ENCODE data around the gene TMEM163. TPM values are rescaled to one million over a fixed set of nuclear protein-coding genes. Genes with fewer than 3 reads are reported as not detected.

The TMEM163 gene
- total and polyA plus RNA-seq, 2 donors (not counting 3 experiments of a cell fraction or from before 2014, with no cell fraction given), result 1.0 to 2.8 TPM

DNA sequence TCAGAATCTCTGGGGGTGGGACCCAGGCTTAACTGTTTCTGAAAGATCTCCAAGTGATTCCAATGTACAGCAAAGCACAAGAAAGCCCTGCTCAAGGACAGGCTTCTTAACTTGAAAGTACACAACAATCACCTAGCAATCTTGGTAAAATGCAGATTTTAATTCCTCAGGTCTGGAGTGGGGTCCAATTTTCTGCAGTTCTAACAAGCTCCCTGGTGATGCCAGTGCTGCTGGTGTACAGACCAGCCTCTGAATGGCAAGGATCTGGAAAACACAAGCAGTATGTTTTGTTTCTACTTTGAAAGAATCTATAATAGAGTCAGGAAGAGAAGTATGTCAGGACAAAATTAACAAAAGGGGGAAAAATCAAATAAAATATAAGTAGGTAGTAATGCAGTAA is 7.8 kb upstream of the TMEM163 start:
- H2AFZ ChIP-seq (ENCODE audit: low read depth, low read length), result no peak overlapping the region
- no peaks in the 10 kb centered on the region for H3K79me2 ChIP-seq (ENCODE audit: control insufficient read depth, insufficient read depth, low read length)
- POLR2A ChIA-PET, result no interaction called here
- CTCF ChIA-PET, result no interaction called here
- H3K9me3 ChIP-seq (replicated peaks; ENCODE audit: control insufficient read depth, insufficient read depth, low read length), result no peaks in the 10 kb centered on the region
- no peak overlapping the region for H3K4me3 ChIP-seq (replicated peaks in 1 of 3; ENCODE audit: insufficient read depth in 1 of 3, low read depth in 1 of 3, low read length in 3 of 3)
- intact Hi-C loops (cut with micrococcal nuclease), result no loop called here
- no peak overlapping the region for H3K9ac ChIP-seq (replicated peaks; ENCODE audit: extremely low read depth, insufficient read depth, low read length)
- H3K36me3 ChIP-seq (ENCODE audit: control insufficient read depth in 2 of 2, extremely low read depth in 1 of 2, insufficient read depth in 2 of 2, low read length in 2 of 2), result no peaks in the 10 kb centered on the region
- BruUV-seq (replicated peaks), result no TSS peak
- no peak overlapping the region for H3K27ac ChIP-seq (ENCODE audit: insufficient read depth, low read depth, low read length)
- H3K27me3 ChIP-seq (ENCODE audit: control insufficient read depth in 2 of 2, insufficient read depth in 2 of 2, low read length in 2 of 2), result peaks cover 5 to 22% of the 10 kb centered on the region in 2 experiments
- DNase-seq (ENCODE audit: low read depth, low spot score), result no peak
- dilution Hi-C loops (cut with MboI; ENCODE audit: extremely low pct_ligation_motif_present, low sequenced_read_pairs), result no loop called here
- no peaks in the 10 kb centered on the region for H4K20me1 ChIP-seq (replicated peaks; ENCODE audit: control insufficient read depth, extremely low read depth, insufficient read depth, low read length)
- H3K4me2 ChIP-seq (ENCODE audit: insufficient read depth, low read length), result no peak overlapping the region
- FAIRE-seq, result no peak
- H3K9me1 ChIP-seq (replicated peaks; ENCODE audit: control insufficient read depth, extremely low read depth, insufficient read depth, low read length), result no peaks in the 10 kb centered on the region
- peaks cover 4% of the 10 kb centered on the region for H3K4me1 ChIP-seq (ENCODE audit: control insufficient read depth, extremely low read depth, insufficient read depth, low read length)
- no peak for TF ChIP-seq GATA2 (IDR thresholded peaks at IDR 0.05; ENCODE audit: insufficient read depth, insufficient read length, low read depth, low read length)
- no peak for TF ChIP-seq POLR2A (IDR thresholded peaks at IDR 0.05; ENCODE audit: low read depth, low read length)
- no peak for TF ChIP-seq MYC (IDR thresholded peaks at IDR 0.05; ENCODE audit: low read depth, low read length)
- no peak for TF ChIP-seq FOS (IDR thresholded peaks at IDR 0.05; ENCODE audit: borderline replicate concordance, insufficient read depth, low read length)
- TF ChIP-seq EZH2 (IDR thresholded peaks at IDR 0.05; ENCODE audit: borderline replicate concordance, low read depth, low read length, severe bottlenecking), result no peak
- TF ChIP-seq, protein P1, sequence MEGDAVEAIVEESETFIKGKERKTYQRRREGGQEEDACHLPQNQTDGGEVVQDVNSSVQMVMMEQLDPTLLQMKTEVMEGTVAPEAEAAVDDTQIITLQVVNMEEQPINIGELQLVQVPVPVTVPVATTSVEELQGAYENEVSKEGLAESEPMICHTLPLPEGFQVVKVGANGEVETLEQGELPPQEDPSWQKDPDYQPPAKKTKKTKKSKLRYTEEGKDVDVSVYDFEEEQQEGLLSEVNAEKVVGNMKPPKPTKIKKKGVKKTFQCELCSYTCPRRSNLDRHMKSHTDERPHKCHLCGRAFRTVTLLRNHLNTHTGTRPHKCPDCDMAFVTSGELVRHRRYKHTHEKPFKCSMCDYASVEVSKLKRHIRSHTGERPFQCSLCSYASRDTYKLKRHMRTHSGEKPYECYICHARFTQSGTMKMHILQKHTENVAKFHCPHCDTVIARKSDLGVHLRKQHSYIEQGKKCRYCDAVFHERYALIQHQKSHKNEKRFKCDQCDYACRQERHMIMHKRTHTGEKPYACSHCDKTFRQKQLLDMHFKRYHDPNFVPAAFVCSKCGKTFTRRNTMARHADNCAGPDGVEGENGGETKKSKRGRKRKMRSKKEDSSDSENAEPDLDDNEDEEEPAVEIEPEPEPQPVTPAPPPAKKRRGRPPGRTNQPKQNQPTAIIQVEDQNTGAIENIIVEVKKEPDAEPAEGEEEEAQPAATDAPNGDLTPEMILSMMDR (IDR thresholded peaks at IDR 0.05; ENCODE audit: extremely low read depth in 1 of 2, insufficient read depth in 1 of 2, low read depth in 1 of 2, low read length in 2 of 2), result no peak
- no peak for TF ChIP-seq POLR2AphosphoS5 (IDR thresholded peaks at IDR 0.05; ENCODE audit: insufficient read depth, low read depth, low read length)
- TF ChIP-seq JUN (IDR thresholded peaks at IDR 0.05; ENCODE audit: borderline replicate concordance, insufficient read depth, insufficient read length, low read depth), result no peak
- TF ChIP-seq, protein P2, sequence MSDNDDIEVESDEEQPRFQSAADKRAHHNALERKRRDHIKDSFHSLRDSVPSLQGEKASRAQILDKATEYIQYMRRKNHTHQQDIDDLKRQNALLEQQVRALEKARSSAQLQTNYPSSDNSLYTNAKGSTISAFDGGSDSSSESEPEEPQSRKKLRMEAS (IDR thresholded peaks at IDR 0.05; ENCODE audit: insufficient read depth, insufficient read length), result no peak
